CD14-positive monocyte (primary cell): ENCODE data around the gene SPOP. TPM values are rescaled to one million over a fixed set of nuclear protein-coding genes. Genes with fewer than 3 reads are reported as not detected.

Source experiments
- DNase-seq, 3 donors: peaks; one replicate each; pipeline ENCODE4 v3.0.0-alpha.2; 2011 to 2022
- H2AFZ ChIP-seq: 2 replicates; pipeline ENCODE4 v1.6.0; 2012; ENCODE audit warnings: mild to moderate bottlenecking, low read depth, low read length, inconsistent platforms; ENCODE audit not compliant: insufficient read depth, poor library complexity, severe bottlenecking
- H3K27ac ChIP-seq, 2 donors: 1 replicate in 1 of 2; 2 replicates in 1 of 2; pipeline ENCODE4 v1.5.1; 2012 to 2013; ENCODE audit warnings: low read length in 2 of 2, control low read depth in 1 of 2, inconsistent platforms in 1 of 2, low read depth in 1 of 2, mild to moderate bottlenecking in 1 of 2
- H3K27me3 ChIP-seq, 2 donors: one replicate each; pipeline versions ENCODE4 v1.6.0 to v1.6.1; 2011 to 2013; ENCODE audit warnings: low read length in 2 of 2; ENCODE audit not compliant: control insufficient read depth in 2 of 2, insufficient read depth in 2 of 2
- H3K36me3 ChIP-seq, 2 donors: replicated peaks in 1 of 2; 1 replicate in 1 of 2; 2 replicates in 1 of 2; pipeline versions ENCODE4 v1.5.1 to v1.6.1; 2012 to 2013; ENCODE audit warnings: low read length in 2 of 2, control low read depth in 1 of 2, inconsistent platforms in 1 of 2, mild to moderate bottlenecking in 1 of 2; ENCODE audit not compliant: insufficient read depth in 2 of 2, control insufficient read depth in 1 of 2
- H3K4me1 ChIP-seq, 2 donors: 1 replicate in 1 of 2; 2 replicates in 1 of 2; pipeline versions ENCODE4 v1.5.1 to v1.6.1; 2012 to 2013; ENCODE audit warnings: low read length in 2 of 2, control low read depth in 1 of 2, inconsistent platforms in 1 of 2, mild to moderate bottlenecking in 1 of 2, moderate library complexity in 1 of 2; ENCODE audit not compliant: insufficient read depth in 2 of 2, control insufficient read depth in 1 of 2
- H3K4me2 ChIP-seq: replicated peaks from 2 replicates; pipeline ENCODE3; 2012; ENCODE audit warnings: low read length, moderate library complexity, mild to moderate bottlenecking; ENCODE audit not compliant: poor library complexity, severe bottlenecking; ENCODE audit errors: extremely low read depth
- H3K4me3 ChIP-seq, 3 experiments: fragments of 200-600 bp in 1 of 3; sonication (generic) in 1 of 3; replicated peaks in 1 of 3; 1 replicate in 2 of 3; 2 replicates in 1 of 3; pipeline ENCODE4 v1.5.1; 2011 to 2013; ENCODE audit warnings: low read length in 3 of 3, mild to moderate bottlenecking in 3 of 3, control low read depth in 2 of 3, low read depth in 2 of 3, inconsistent platforms in 1 of 3, moderate library complexity in 1 of 3
- H3K79me2 ChIP-seq: 2 replicates; pipeline ENCODE4 v1.6.0; 2012; ENCODE audit warnings: mild to moderate bottlenecking, control low read depth, inconsistent platforms, low read length, moderate library complexity; ENCODE audit not compliant: insufficient read depth
- H3K9ac ChIP-seq: 2 replicates; pipeline ENCODE4 v1.6.0; 2017; ENCODE audit warnings: low read length, mild to moderate bottlenecking; ENCODE audit not compliant: insufficient read depth, poor library complexity, severe bottlenecking
- H3K9me3 ChIP-seq, 2 donors: replicated peaks in 1 of 2; 1 replicate in 1 of 2; 2 replicates in 1 of 2; pipeline versions ENCODE4 v1.5.1 to v1.6.1; 2012 to 2013; ENCODE audit warnings: low read length in 2 of 2, control low read depth in 1 of 2; ENCODE audit not compliant: control insufficient read depth in 1 of 2, insufficient read depth in 1 of 2
- H4K20me1 ChIP-seq: 2 replicates; pipeline ENCODE4 v1.6.0; 2012; ENCODE audit warnings: mild to moderate bottlenecking, low read length, control low read depth, moderate library complexity; ENCODE audit not compliant: insufficient read depth
- H3K27ac Mint-ChIP-seq, 7 donors: one replicate each; pipeline ENCODE4 v1.8.0; 2020; ENCODE audit warnings: mild to moderate bottlenecking in 7 of 7, mixed read lengths in 7 of 7, moderate library complexity in 6 of 7, inconsistent platforms in 2 of 7
- H3K27me3 Mint-ChIP-seq, 3 donors: one replicate each; pipeline ENCODE4 v1.8.0; 2021 to 2022; ENCODE audit warnings: low read depth in 3 of 3, mild to moderate bottlenecking in 3 of 3, mixed read lengths in 3 of 3, moderate library complexity in 3 of 3, inconsistent platforms in 1 of 3
- H3K36me3 Mint-ChIP-seq, 2 donors: one replicate each; pipeline ENCODE4 v1.8.0; 2020; ENCODE audit warnings: mixed read lengths in 2 of 2, inconsistent platforms in 1 of 2, mild to moderate bottlenecking in 1 of 2
- H3K4me1 Mint-ChIP-seq: one replicate; pipeline ENCODE4 v1.8.0; 2020; ENCODE audit warnings: mild to moderate bottlenecking, mixed read lengths
- H3K4me3 Mint-ChIP-seq, 2 donors: one replicate each; pipeline ENCODE4 v1.8.0; 2020; ENCODE audit warnings: mild to moderate bottlenecking in 2 of 2, mixed read lengths in 2 of 2, moderate library complexity in 1 of 2
- H3K9me3 Mint-ChIP-seq, 7 donors: one replicate each; pipeline ENCODE4 v1.8.0; 2020 to 2022; ENCODE audit warnings: mixed read lengths in 7 of 7, mild to moderate bottlenecking in 6 of 7, moderate library complexity in 6 of 7, inconsistent platforms in 2 of 7
- CTCF ChIP-seq: fragments of 200-600 bp; IDR thresholded peaks from one replicate; pipeline ENCODE4 v1.8.0; 2022; ENCODE audit warnings: antibody characterized with exemption, mild to moderate bottlenecking
- WGBS: methylation state at CpG from one replicate; pipeline ENCODE4 v1.1.5; 2013; ENCODE audit warnings: missing lambda C conversion rate; ENCODE audit not compliant: insufficient coverage; 5-methylcytosine and 5-hydroxymethylcytosine counted together
- intact Hi-C, 2 donors: fragments of 100-400 bp; cut with micrococcal nuclease; formaldehyde crosslinking; loops; one replicate each; pipeline versions ENCODE4 v1.15.0 to v1.15.1; 2023
- polyA plus RNA-seq, 3 donors: library from polyadenylated mRNA; depleted of rRNA in 1 of 3; unstranded in 2 of 3; stranded (reverse) in 1 of 3; fragments of 300-500 nt in 2 of 3; fragments of >200 nt in 1 of 3; fragmentation: Illumina TruSeq in 2 of 3; gene quantifications; 1 replicate in 2 of 3; 2 replicates in 1 of 3; pipeline ENCODE4 v1.2.3, GENCODE V29; 2012 to 2021

The SPOP gene
- polyA plus RNA-seq, 3 donors = 41.3 to 65.5 (median 63.2) TPM

- Histone ChIP-seq H3K4me2 (no peak overlapping the region), H4K20me1 (no peaks in the 10 kb centered on the region), H3K27me3 (no peaks in the 10 kb centered on the region), H3K4me1 (peaks cover 15 to 18% of the 10 kb centered on the region in 2 donors), H3K4me3 (no peak overlapping the region), H3K27ac (no peak overlapping the region), H3K79me2 (no peaks in the 10 kb centered on the region), H3K9me3 (no peaks in the 10 kb centered on the region), H2AFZ (peak overlapping the region; percentile 51), H3K36me3 (peaks cover 13 to 22% of the 10 kb centered on the region in 2 donors), H3K9ac (no peak overlapping the region)
- H3K9me3 Mint-ChIP-seq = no peaks in the 10 kb centered on the region
- TF ChIP-seq CTCF = no peak
- peaks cover 1 to 7% (median 5%) of the 10 kb centered on the region in 3 donors for H3K27me3 Mint-ChIP-seq
- 33% methylated on average over 4 of the region's 8 CpGs for WGBS
- H3K4me3 Mint-ChIP-seq = no peak overlapping the region
- peak in 1 of 3 donors; percentile 43 for DNase-seq
- H3K4me1 Mint-ChIP-seq = peaks cover 23% of the 10 kb centered on the region
- peak overlapping the region in 3 of 7 donors; percentile 29 to 72 (median 60) for H3K27ac Mint-ChIP-seq
- intact Hi-C loops = loop anchor here in 1 of 2 donors (10.0 kb wide), 1 partner anchor 81 kb away; no protein-coding TSS in a partner anchor
- peaks cover 22% of the 10 kb centered on the region in 2 donors for H3K36me3 Mint-ChIP-seq
Observed at GRCh38 chr17:49696233-49696761, 18.4 kb upstream of the SPOP start.

- H3K4me3 ChIP-seq = no peak overlapping the region
- H3K4me1 Mint-ChIP-seq = peaks cover 23% of the 10 kb centered on the region
Observed at GRCh38 chr17:49695698-49696232, 17.9 kb upstream of the SPOP start.

More at GRCh38 chr17:49695698-49696232, 17.9 kb upstream of the SPOP start:
- Histone ChIP-seq H3K9me3 (no peaks in the 10 kb centered on the region), H3K9ac (no peak overlapping the region), H3K79me2 (no peaks in the 10 kb centered on the region), H3K4me2 (no peak overlapping the region), H3K27me3 (no peaks in the 10 kb centered on the region), H3K4me1 (peaks cover 15 to 18% of the 10 kb centered on the region in 2 donors), H3K27ac (no peak overlapping the region), H3K36me3 (peaks cover 8 to 17% of the 10 kb centered on the region in 2 donors), H4K20me1 (no peaks in the 10 kb centered on the region), H2AFZ (peak overlapping the region; percentile 51)
- DNase-seq = no peak
- 0% methylated on average over 1 of the region's 5 CpGs for WGBS
- Mint-ChIP-seq H3K4me3 (no peak overlapping the region), H3K27ac (peak overlapping the region in 2 of 7 donors; percentile 25 to 28), H3K9me3 (no peaks in the 10 kb centered on the region), H3K27me3 (peaks cover 1 to 7% (median 5%) of the 10 kb centered on the region in 3 donors), H3K36me3 (peaks cover 16 to 17% of the 10 kb centered on the region in 2 donors)
- intact Hi-C loops = loop anchor here (1.0 to 10.0 kb wide), 3 partner anchors 81 to 127 kb away; no protein-coding TSS in a partner anchor
- TF ChIP-seq CTCF = peak; percentile 43
